B cell (primary cell): ENCODE measurements around the gene KLHL28. TPM values are rescaled to one million over a fixed set of nuclear protein-coding genes. Genes with fewer than 3 reads are reported as not detected.

ENCODE experiments used
- ATAC-seq: fragments of 200-7000 bp; cut with Tn5 transposase; one replicate; pipeline ENCODE4 v1.10.0; 2021; ENCODE audit warnings: low read depth, mild to moderate bottlenecking, moderate number of reproducible peaks, moderate library complexity
- CTCF ChIA-PET: fragments of 350-600 bp; sonication (Branson Sonifier 250); formaldehyde crosslinking; loops from one replicate; lab custom pipeline; 2021; ENCODE audit warnings: antibody characterized with exemption, inconsistent platforms; lab: Charles Lee
- POLR2A ChIA-PET: fragments of 350-600 bp; sonication (Branson Sonifier 250); formaldehyde crosslinking; loops from one replicate; lab custom pipeline; 2021; ENCODE audit warnings: antibody characterized with exemption; lab: Charles Lee
- DNase-seq: peaks from one replicate; pipeline ENCODE4 v3.0.0; 2013
- H2AFZ ChIP-seq: 2 replicates; pipeline ENCODE4 v1.6.1; 2012; ENCODE audit warnings: mild to moderate bottlenecking, low read depth, low read length; ENCODE audit not compliant: insufficient read depth, poor library complexity, severe bottlenecking
- H3K27ac ChIP-seq, 2 donors: 1 replicate in 1 of 2; 2 replicates in 1 of 2; pipeline ENCODE4 v1.5.1; 2012 to 2013; ENCODE audit warnings: low read length in 2 of 2, mild to moderate bottlenecking in 2 of 2, moderate library complexity in 1 of 2
- H3K27me3 ChIP-seq, 4 experiments: fragments of 200-600 bp in 1 of 4; sonication (generic) in 1 of 4; replicated peaks in 1 of 4; 1 replicate in 2 of 4; 2 replicates in 2 of 4; pipeline versions ENCODE4 v1.6.1 to v1.7.0; 2013 to 2016; ENCODE audit warnings: low read length in 3 of 4, mild to moderate bottlenecking in 2 of 4, mixed read lengths in 1 of 4, moderate library complexity in 1 of 4; ENCODE audit not compliant: insufficient read depth in 4 of 4, control insufficient read depth in 3 of 4; ENCODE audit errors: control extremely low read depth in 1 of 4
- H3K36me3 ChIP-seq, 2 experiments: replicated peaks in 1 of 2; 1 replicate in 1 of 2; 2 replicates in 1 of 2; pipeline versions ENCODE4 v1.6.1 to v1.7.1; 2013; ENCODE audit warnings: low read length in 1 of 2; ENCODE audit not compliant: insufficient read depth in 2 of 2, control insufficient read depth in 1 of 2; ENCODE audit errors: control extremely low read depth in 1 of 2, extremely low read depth in 1 of 2
- H3K4me1 ChIP-seq, 2 donors: fragments of 200-600 bp in 1 of 2; sonication (generic) in 1 of 2; 1 replicate in 1 of 2; 2 replicates in 1 of 2; pipeline versions ENCODE4 v1.5.1 to v1.6.1; 2013 to 2017; ENCODE audit warnings: low read length in 2 of 2; ENCODE audit not compliant: control insufficient read depth in 2 of 2, insufficient read depth in 2 of 2
- H3K4me2 ChIP-seq: replicated peaks from 2 replicates; pipeline ENCODE3; 2012; ENCODE audit warnings: mild to moderate bottlenecking, low read depth, low read length; ENCODE audit not compliant: poor library complexity, severe bottlenecking
- H3K4me3 ChIP-seq, 5 experiments: fragments of 200-600 bp in 1 of 5; sonication (generic) in 1 of 5; 1 replicate in 3 of 5; 2 replicates in 2 of 5; pipeline versions ENCODE4 v1.5.1 to v1.7.0; 2011 to 2016; ENCODE audit warnings: low read length in 4 of 5, mild to moderate bottlenecking in 4 of 5, low read depth in 2 of 5, control low read depth in 1 of 5, moderate library complexity in 1 of 5; ENCODE audit not compliant: insufficient read depth in 1 of 5; ENCODE audit errors: control extremely low read depth in 1 of 5, extremely low read depth in 1 of 5
- H3K79me2 ChIP-seq: fragments of 200-600 bp; sonication (generic); one replicate; pipeline ENCODE4 v1.6.0; 2016; ENCODE audit warnings: low read length; ENCODE audit not compliant: control insufficient read depth, insufficient read depth
- H3K9ac ChIP-seq: fragments of 200-600 bp; sonication (generic); 2 replicates; pipeline ENCODE4 v1.6.1; 2017; ENCODE audit warnings: mild to moderate bottlenecking, low read length, moderate library complexity
- H3K9me3 ChIP-seq, 3 donors: one replicate each; pipeline versions ENCODE4 v1.6.1 to v1.7.1; 2013; ENCODE audit warnings: low read length in 2 of 3; ENCODE audit not compliant: control insufficient read depth in 2 of 3, insufficient read depth in 1 of 3; ENCODE audit errors: control extremely low read depth in 1 of 3
- H4K20me1 ChIP-seq: 2 replicates; pipeline ENCODE4 v1.6.0; 2012; ENCODE audit warnings: mild to moderate bottlenecking, low read length; ENCODE audit not compliant: insufficient read depth, control insufficient read depth, poor library complexity, severe bottlenecking
- H3K27ac Mint-ChIP-seq: one replicate; pipeline ENCODE4 v1.8.0; 2021; ENCODE audit warnings: mixed read lengths
- H3K27me3 Mint-ChIP-seq: one replicate; pipeline ENCODE4 v1.8.0; 2021; ENCODE audit warnings: mixed read lengths
- H3K4me1 Mint-ChIP-seq: one replicate; pipeline ENCODE4 v1.8.0; 2021; ENCODE audit warnings: mixed read lengths
- H3K4me3 Mint-ChIP-seq: one replicate; pipeline ENCODE4 v1.8.0; 2021; ENCODE audit warnings: mixed read lengths
- H3K9me3 Mint-ChIP-seq: one replicate; pipeline ENCODE4 v1.8.0; 2022; ENCODE audit warnings: mixed read lengths; ENCODE audit not compliant: insufficient read depth
- CTCF ChIP-seq: fragments of 200-600 bp; IDR thresholded peaks from one replicate; pipeline ENCODE4 v1.8.0; 2022; ENCODE audit warnings: antibody characterized with exemption, mild to moderate bottlenecking
- EZH2 ChIP-seq: IDR thresholded peaks from 2 replicates; pipeline ENCODE4 v1.6.1; 2012; ENCODE audit warnings: borderline replicate concordance, low read depth, mild to moderate bottlenecking, moderate library complexity, low read length; ENCODE audit not compliant: insufficient read depth, poor library complexity, severe bottlenecking
- WGBS: methylation state at CpG from one replicate; pipeline ENCODE4 v1.1.5; 2013; ENCODE audit warnings: missing lambda C conversion rate; ENCODE audit not compliant: insufficient coverage; 5-methylcytosine and 5-hydroxymethylcytosine counted together
- intact Hi-C: fragments of 100-400 bp; cut with micrococcal nuclease; formaldehyde crosslinking; loops from one replicate; pipeline ENCODE4 v1.10.0; 2022
- polyA plus RNA-seq: library from polyadenylated mRNA; depleted of rRNA; stranded (reverse); fragments of >200 nt; gene quantifications from 2 replicates; pipeline ENCODE4 v1.2.3, GENCODE V29; 2012
- total RNA-seq, 2 donors: library from RNA; stranded (reverse); fragments of 120-200 nt in 1 of 2; gene quantifications; 1 replicate in 1 of 2; 2 replicates in 1 of 2; pipeline versions ENCODE4 v1.2.3 to v1.2.4, GENCODE V29; 2013 to 2022

The KLHL28 gene
- total and polyA plus RNA-seq, 2 donors (not counting 1 experiment from before 2014, with no cell fraction given), result 8.9 to 33.5 TPM

- Histone ChIP-seq H3K36me3 (no peaks in the 10 kb centered on the region), H3K79me2 (no peaks in the 10 kb centered on the region), H3K4me2 (no peak overlapping the region), H3K9me3 (peaks cover 2 to 8% (median 3%) of the 10 kb centered on the region in 3 donors), H3K27ac (no peak overlapping the region), H3K27me3 (peaks cover 0 to 30% (median 22%) of the 10 kb centered on the region in 4 experiments), H3K4me1 (peaks cover 5 to 8% of the 10 kb centered on the region in 2 donors), H3K4me3 (no peak overlapping the region), H4K20me1 (no peaks in the 10 kb centered on the region), H2AFZ (no peak overlapping the region), H3K9ac (no peak overlapping the region)
- WGBS, result 100% methylated on average over 1 of the region's 2 CpGs
- H3K4me1 Mint-ChIP-seq, result peaks cover 4% of the 10 kb centered on the region
- H3K27ac Mint-ChIP-seq, result no peak overlapping the region
- TF ChIP-seq EZH2 (no peak), CTCF (no peak)
- ChIA-PET CTCF (no interaction called here), POLR2A (no interaction called here)
- H3K9me3 Mint-ChIP-seq, result no peaks in the 10 kb centered on the region
- intact Hi-C loops, result no loop called here
- H3K4me3 Mint-ChIP-seq, result no peak overlapping the region
- peaks cover 35% of the 10 kb centered on the region for H3K27me3 Mint-ChIP-seq
- no peak for DNase-seq
- no peak for ATAC-seq
These were observed 50.9 kb downstream of the KLHL28 start for GRCh38 chr14:44910821-44911220.

- ChIA-PET CTCF (interaction anchor here (1.1 kb wide), 1 partner anchor 11 kb away, joined by 3 read pairs; no protein-coding TSS in a partner anchor), POLR2A (no interaction called here)
- H3K27me3 Mint-ChIP-seq, result no peaks in the 10 kb centered on the region
- Histone ChIP-seq H3K36me3 (peaks cover 0 to 4% of the 10 kb centered on the region in 2 experiments), H4K20me1 (no peaks in the 10 kb centered on the region), H3K79me2 (peaks cover 4% of the 10 kb centered on the region), H2AFZ (no peak overlapping the region), H3K27me3 (no peaks in the 10 kb centered on the region), H3K9ac (no peak overlapping the region), H3K9me3 (no peaks in the 10 kb centered on the region), H3K4me2 (no peak overlapping the region), H3K4me3 (no peak overlapping the region), H3K4me1 (peaks cover 6% of the 10 kb centered on the region in 2 donors), H3K27ac (no peak overlapping the region)
- 71% methylated on average over 1 of the region's 2 CpGs for WGBS
- H3K4me1 Mint-ChIP-seq, result peaks cover 12% of the 10 kb centered on the region
- TF ChIP-seq CTCF (no peak), EZH2 (no peak)
- H3K27ac Mint-ChIP-seq, result no peak overlapping the region
- DNase-seq (no peak), ATAC-seq (no peak)
- intact Hi-C loops, result no loop called here
- H3K9me3 Mint-ChIP-seq, result no peaks in the 10 kb centered on the region
- no peak overlapping the region for H3K4me3 Mint-ChIP-seq
These were observed 60.1 kb downstream of the KLHL28 start for GRCh38 chr14:44901696-44902095.
